Fibroblast of gingiva (primary cell): ENCODE measurements around the gene EGFLAM.

Experiments
- DNase-seq: peaks from one replicate; pipeline ENCODE4 v3.0.0-alpha.2; 2011; ENCODE audit warnings: low read depth

The EGFLAM gene

GRCh38 chr5:38258319-38259061 lies at the start of gene EGFLAM:
TSS of gene EGFLAM (plus strand) at chr5:38258559. CDS start at chr5:38258755, 196 bp downstream.
- DNase-seq = no peak

GRCh38 chr5:38208782-38209378 lies 49.5 kb upstream of the EGFLAM start:
- DNase-seq = peak; percentile 15

GRCh38 chr5:38210676-38211353 lies 47.5 kb upstream of the EGFLAM start:
- no peak for DNase-seq

- DNase-seq = no peak
These were observed 47.0 kb upstream of the EGFLAM start for GRCh38 chr5:38211354-38211710.

- DNase-seq = no peak
These were observed 46.1 kb upstream of the EGFLAM start for GRCh38 chr5:38212307-38212706.

DNA sequence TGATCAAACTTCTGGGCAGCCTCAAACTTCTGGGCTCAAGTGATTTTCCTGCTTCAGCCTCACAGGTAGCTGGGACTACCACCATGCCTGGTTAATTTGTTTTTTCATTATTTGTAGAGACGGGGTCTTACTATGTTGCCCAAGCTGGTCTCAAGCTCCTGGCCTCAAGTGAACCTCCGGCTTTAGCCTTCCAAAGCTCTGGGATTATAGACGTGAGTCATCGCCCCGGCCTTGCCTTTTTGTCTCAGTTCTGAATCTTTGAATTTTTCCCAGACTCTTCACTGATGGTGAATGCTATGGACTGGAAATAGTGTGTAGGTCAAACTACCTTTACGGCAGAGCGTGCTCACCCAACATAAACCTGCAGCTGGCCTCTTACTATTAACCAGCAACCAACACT lies 32.3 kb upstream of the EGFLAM start:
- no peak for DNase-seq

GRCh38 chr5:38228914-38229313 lies 29.4 kb upstream of the EGFLAM start:
- no peak for DNase-seq

DNA sequence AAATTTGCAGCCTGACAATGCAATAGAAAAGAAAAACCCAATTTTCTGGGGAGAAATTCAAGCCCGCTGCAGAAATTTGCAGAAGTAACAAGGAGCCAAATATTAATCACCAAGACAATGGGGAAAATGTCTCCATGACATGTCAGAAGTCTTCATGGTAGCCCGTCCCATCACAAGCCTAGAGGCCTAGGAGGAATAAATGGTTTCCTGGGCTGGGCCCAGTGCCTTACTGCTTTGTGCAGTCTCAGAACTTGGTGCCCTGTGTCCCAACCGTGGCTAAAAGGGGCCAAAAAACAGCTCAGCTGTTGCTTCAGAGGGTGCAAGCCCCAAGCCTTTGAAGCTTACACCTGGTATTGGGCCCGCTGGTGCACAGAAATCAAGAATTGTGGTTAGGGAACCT lies 23.6 kb upstream of the EGFLAM start:
- DNase-seq = no peak

- no peak for DNase-seq
These were observed 20.7 kb upstream of the EGFLAM start for GRCh38 chr5:38237681-38238080.

GRCh38 chr5:38240212-38240611 lies 18.1 kb upstream of the EGFLAM start:
- DNase-seq = no peak

DNA sequence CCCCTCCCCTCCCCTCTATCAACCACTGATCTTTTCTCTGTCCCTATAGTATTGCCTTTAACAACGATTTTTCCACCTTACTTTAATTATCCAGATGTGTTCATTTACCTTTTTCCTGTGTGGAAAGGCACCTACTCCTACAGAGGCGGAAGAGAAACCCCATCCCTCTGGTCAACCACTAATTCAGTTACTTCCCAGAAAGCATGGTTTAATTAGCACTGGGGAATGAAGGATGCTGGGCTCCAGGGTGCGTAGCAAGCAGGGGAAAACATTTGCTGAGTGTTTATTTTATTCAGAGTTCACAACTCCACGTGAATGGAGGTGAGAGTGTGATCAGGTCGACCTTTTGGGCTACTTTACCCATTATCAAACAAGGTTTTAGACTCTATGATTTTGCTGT lies 16.7 kb upstream of the EGFLAM start:
- DNase-seq = no peak

DNA sequence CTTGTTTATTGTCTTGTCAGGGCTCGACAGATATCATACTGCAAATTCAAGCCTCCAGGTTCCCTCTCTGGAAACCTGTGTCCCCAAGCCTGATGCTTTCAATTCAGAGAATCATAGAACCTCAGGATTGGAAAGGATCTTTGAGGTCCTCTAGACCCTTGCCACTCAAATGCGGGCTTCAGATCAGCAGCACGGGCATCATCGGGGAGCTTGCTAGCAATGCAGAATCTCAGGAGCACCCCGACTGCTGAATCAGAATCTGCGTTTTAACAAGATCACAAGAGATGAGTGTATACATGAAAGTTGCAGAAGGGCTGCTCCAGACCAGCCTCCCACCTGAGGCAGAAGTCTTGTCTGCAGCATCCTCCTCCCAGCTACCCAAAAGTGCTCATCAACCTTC lies 13.1 kb upstream of the EGFLAM start:
- no peak for DNase-seq

- no peak for DNase-seq
These were observed 9.1 kb upstream of the EGFLAM start for GRCh38 chr5:38249301-38249700.

- no peak for DNase-seq
These were observed 8.5 kb upstream of the EGFLAM start for GRCh38 chr5:38249812-38250211.

DNA sequence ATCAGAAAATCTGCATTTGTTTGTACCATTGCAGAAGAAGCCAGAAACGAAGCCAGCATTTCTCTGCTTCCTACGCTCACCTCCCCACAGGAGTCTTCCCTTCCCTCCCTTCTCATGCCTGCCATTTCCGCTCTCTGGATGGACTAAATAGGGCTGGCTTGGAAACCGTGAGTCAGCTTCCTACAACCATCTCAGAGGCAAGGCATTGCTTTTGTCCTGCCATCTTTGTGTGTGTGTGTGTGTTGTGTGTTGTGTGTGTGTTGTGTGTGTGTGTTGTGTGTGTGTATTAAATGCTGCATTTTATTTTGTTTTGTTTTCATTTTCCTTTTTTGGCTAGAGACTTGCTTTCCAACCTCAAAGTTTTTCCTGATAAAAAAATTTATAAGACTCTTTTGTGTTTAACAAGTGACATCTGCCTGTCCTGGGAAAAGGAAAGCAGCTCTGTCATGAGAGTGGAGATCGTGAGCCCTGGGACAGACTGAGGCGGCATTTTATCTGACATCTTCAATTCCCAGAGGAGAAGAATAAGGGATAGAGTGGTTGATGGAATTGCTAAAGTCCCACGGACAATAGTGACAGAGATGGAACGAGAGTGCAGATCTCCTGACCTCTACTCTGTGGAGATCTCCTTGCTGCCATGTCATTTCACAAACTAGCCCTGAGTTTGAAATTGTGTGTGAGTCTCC lies 7.5 kb upstream of the EGFLAM start:
- no peak for DNase-seq

DNA sequence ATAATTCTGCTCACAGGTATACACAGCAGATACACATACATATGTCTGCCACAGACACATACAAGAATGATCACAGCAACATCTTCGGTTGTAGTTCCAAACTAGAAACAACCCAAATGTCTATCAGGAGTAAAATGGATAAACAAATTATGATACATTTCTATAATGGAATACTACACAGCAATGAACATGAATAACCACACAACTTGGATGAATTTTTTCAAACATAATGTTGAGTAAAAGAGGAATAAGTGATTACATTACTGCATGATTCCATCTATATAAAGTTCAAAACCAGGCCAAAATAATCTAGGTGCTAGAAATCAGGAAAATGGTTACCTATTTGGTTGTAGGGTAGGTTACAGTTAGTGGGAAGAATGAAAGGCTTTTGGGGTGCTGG lies 4.6 kb upstream of the EGFLAM start:
- no peak for DNase-seq

GRCh38 chr5:38257308-38258041 lies 884 bp upstream of the EGFLAM start:
- DNase-seq = no peak

GRCh38 chr5:38258042-38258318 lies 379 bp upstream of the EGFLAM start:
- no peak for DNase-seq

- DNase-seq = no peak
These were observed 876 bp downstream of the EGFLAM start for GRCh38 chr5:38259062-38259808.

DNA sequence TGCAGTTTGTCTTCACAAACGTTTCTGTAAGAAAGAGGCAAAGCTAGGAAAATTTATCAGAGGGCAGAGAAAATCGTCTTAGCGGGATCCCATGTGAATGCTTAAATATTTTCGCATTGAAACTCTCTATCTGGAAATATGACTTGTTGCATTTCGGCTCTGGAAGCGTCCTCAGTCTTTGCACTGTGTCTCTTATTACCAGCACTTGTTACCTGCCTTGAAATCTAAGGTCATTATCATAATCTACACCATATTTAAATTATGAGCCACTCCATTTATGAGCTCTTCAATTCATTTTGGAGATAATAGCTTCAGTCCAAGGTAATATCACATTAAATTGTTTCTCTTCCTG lies 1.4 kb downstream of the EGFLAM start:
- DNase-seq = no peak

- no peak for DNase-seq
These were observed 5.6 kb downstream of the EGFLAM start for GRCh38 chr5:38263983-38264382.
